Stimulated activated CD4-positive, alpha-beta T cell treated with anti-CD3 and anti-CD28 coated beads, Interleukin-15, amount 100 ng/mL, for 1 hour (primary cell): ENCODE data around the gene PSMA7.

ENCODE experiments used
- DNase-seq, 2 donors: peaks; one replicate each; pipeline ENCODE4 v3.0.0-alpha.2; 2020; ENCODE audit warnings: low read depth in 1 of 2, low spot score in 1 of 2

The PSMA7 gene

GRCh38 chr20:62137478-62138203 is 5.6 kb downstream of the PSMA7 start:
- DNase-seq: no peak

- DNase-seq: no peak
Observed at GRCh38 chr20:62137092-62137384, 6.2 kb downstream of the PSMA7 start.

GRCh38 chr20:62136283-62137091 is 6.7 kb downstream of the PSMA7 start:
- peak; percentile 51 to 55 for DNase-seq

GRCh38 chr20:62135573-62136266 is 7.5 kb downstream of the PSMA7 start:
- no peak for DNase-seq

- DNase-seq: no peak
Observed at GRCh38 chr20:62134735-62135231, 8.4 kb downstream of the PSMA7 start.

- DNase-seq: no peak
Observed at GRCh38 chr20:62133864-62134263, 9.3 kb downstream of the PSMA7 start.

GRCh38 chr20:62133051-62133845 is 9.9 kb downstream of the PSMA7 start:
- DNase-seq: no peak

- DNase-seq: no peak
Observed at GRCh38 chr20:62132421-62132820, 10.8 kb downstream of the PSMA7 start.

GRCh38 chr20:62131560-62132320 is 11.5 kb downstream of the PSMA7 start:
- no peak for DNase-seq

GRCh38 chr20:62129731-62130531 is 13.3 kb downstream of the PSMA7 start:
- no peak for DNase-seq

GRCh38 chr20:62128502-62128901 is 14.7 kb downstream of the PSMA7 start:
- no peak for DNase-seq

- no peak for DNase-seq
Observed at GRCh38 chr20:62127799-62128198, 15.4 kb downstream of the PSMA7 start.

- no peak for DNase-seq
Observed at GRCh38 chr20:62126141-62126540, 17.1 kb downstream of the PSMA7 start.

GRCh38 chr20:62123450-62124118 is 19.6 kb downstream of the PSMA7 start:
- DNase-seq: no peak

GRCh38 chr20:62122654-62123449 is 20.3 kb downstream of the PSMA7 start:
- peak; percentile 17 to 37 for DNase-seq

GRCh38 chr20:62121776-62122653 is 21.2 kb downstream of the PSMA7 start, which contains the start of gene LSM14B:
Gene LSM14B, plus strand, starts transcription at chr20:62122475. Its CDS starts 192 bp downstream, at chr20:62122667.
- peak; percentile 98 for DNase-seq
